ENCODE results near the gene USH1C. TPM values are rescaled to one million over a fixed set of nuclear protein-coding genes. Genes with fewer than 3 reads are reported as not detected.
A peak's percentile ranks its signal among the peaks of the same experiment; 100 is the strongest.

The USH1C gene
- total RNA-seq, 4 donors from 2014 or later: 1.0 to 5.9 (median 3.9) TPM; not detected in 1

- intact Hi-C loops (cut with DNase I): no loop called here
- TF ChIP-seq CTCF (IDR thresholded peaks at IDR 0.05): no peak
- no peak for TF ChIP-seq POLR2A (IDR thresholded peaks at IDR 0.05)
- Histone ChIP-seq H3K36me3 (no peaks in the 10 kb centered on the region), H3K4me1 (no peaks in the 10 kb centered on the region), H3K27ac (no peak overlapping the region), H3K27me3 (no peaks in the 10 kb centered on the region), H3K9me3 (no peaks in the 10 kb centered on the region), H3K4me3 (replicated peaks in 1 of 3) (no peak overlapping the region)
- WGBS, 2 donors: 71 to 80% methylated on average over 12 of the region's 12 CpGs
- peak in 1 of 2 donors; percentile 0 for DNase-seq
These were observed 6.5 kb upstream of the USH1C start for GRCh38 chr11:17550450-17551346.

- TF ChIP-seq CTCF (IDR thresholded peaks at IDR 0.05) (no peak), POLR2A (IDR thresholded peaks at IDR 0.05) (no peak)
- Histone ChIP-seq H3K4me3 (replicated peaks in 1 of 3) (no peak overlapping the region), H3K4me1 (no peaks in the 10 kb centered on the region), H3K27ac (no peak overlapping the region), H3K36me3 (no peaks in the 10 kb centered on the region), H3K9me3 (no peaks in the 10 kb centered on the region), H3K27me3 (no peaks in the 10 kb centered on the region)
- DNase-seq: no peak
- WGBS, 2 donors: 65 to 78% methylated on average over 6 of the region's 6 CpGs
- intact Hi-C loops (cut with DNase I): no loop called here
These were observed 4.2 kb upstream of the USH1C start for GRCh38 chr11:17548444-17548843.

- no peak for TF ChIP-seq POLR2A (IDR thresholded peaks at IDR 0.05)
- TF ChIP-seq CTCF (IDR thresholded peaks at IDR 0.05): no peak
- WGBS, 2 donors: 68 to 73% methylated on average over 8 of the region's 9 CpGs
- intact Hi-C loops (cut with DNase I): no loop called here
- H3K27ac ChIP-seq: no peak overlapping the region
- no peaks in the 10 kb centered on the region for H3K9me3 ChIP-seq
- no peak for DNase-seq
- H3K4me3 ChIP-seq (replicated peaks in 1 of 3): no peak overlapping the region
- no peaks in the 10 kb centered on the region for H3K4me1 ChIP-seq
- no peaks in the 10 kb centered on the region for H3K27me3 ChIP-seq
- H3K36me3 ChIP-seq: no peaks in the 10 kb centered on the region
These were observed 3.7 kb upstream of the USH1C start for GRCh38 chr11:17547932-17548331.

GRCh38 chr11:17547051-17547577 lies 2.9 kb upstream of the USH1C start, which contains the start of gene OTOG:
TSS of gene OTOG (plus strand) at chr11:17547259. CDS start at chr11:17547373, 114 bp downstream.
- 14 to 18% methylated on average over 15 to 20 of the region's 20 CpGs for WGBS, 2 donors

More at GRCh38 chr11:17547051-17547577, 2.9 kb upstream of the USH1C start, which contains the start of gene OTOG:
- H3K9me3 ChIP-seq: no peaks in the 10 kb centered on the region
- H3K27ac ChIP-seq: no peak within 1 kb of the TSS
- peak; percentile 42 to 57 for DNase-seq
- intact Hi-C loops (cut with DNase I): no loop called here
- no peaks in the 10 kb centered on the region for H3K36me3 ChIP-seq
- H3K4me3 ChIP-seq (replicated peaks in 1 of 3): no peak within 1 kb of the TSS
- no peaks in the 10 kb centered on the region for H3K4me1 ChIP-seq
- H3K27me3 ChIP-seq: no peaks in the 10 kb centered on the region
- TF ChIP-seq CTCF (IDR thresholded peaks at IDR 0.05) (no peak), POLR2A (IDR thresholded peaks at IDR 0.05) (no peak)
